A549 (cell line): ENCODE results near the gene STX19.

Experiments
- CEBPB ChIP-seq, 2 experiments: fragments of >200 bp in 1 of 2; sonication (Bioruptor Twin) in 1 of 2; formaldehyde crosslinking in 1 of 2; IDR thresholded peaks; 2 replicates each; pipeline ENCODE4 v1.6.1; 2012 to 2016
- CHD2 ChIP-seq: fragments of 150-350 bp; IDR thresholded peaks from 2 replicates; pipeline ENCODE4 v1.6.1; 2014; ENCODE audit warnings: low read length; ENCODE audit not compliant: partially characterized antibody
- EHMT2 ChIP-seq: fragments of 200-600 bp; sonication (generic); IDR thresholded peaks from 2 replicates; pipeline ENCODE4 v1.6.1; 2016; ENCODE audit warnings: antibody characterized with exemption, low read depth, mild to moderate bottlenecking, moderate library complexity
- FOSL2 ChIP-seq, 2 experiments: fragments of 450-650 bp in 1 of 2; fragments of >200 bp in 1 of 2; sonication (Bioruptor Twin) in 1 of 2; formaldehyde crosslinking; IDR thresholded peaks; 2 replicates each; pipeline versions ENCODE4 v1.5.0 to v1.6.1; 2016 to 2020; ENCODE audit warnings: mild to moderate bottlenecking in 1 of 2, moderate library complexity in 1 of 2
- HDAC2 ChIP-seq: fragments of 200-600 bp; sonication (generic); IDR thresholded peaks from 2 replicates; pipeline ENCODE4 v1.6.1; 2016
- HOXB13 ChIP-seq: fragments of 250-450 bp; sonication (Bioruptor Pico); IDR thresholded peaks from 2 replicates; pipeline ENCODE4 v1.5.0; 2020; ENCODE audit warnings: low read depth, mild to moderate bottlenecking, moderate library complexity
- JUN ChIP-seq, 2 experiments: fragments of >200 bp; sonication (Bioruptor Twin); formaldehyde crosslinking; IDR thresholded peaks; 2 replicates in 1 of 2; 3 replicates in 1 of 2; pipeline ENCODE4 v1.6.1; 2016 to 2017
- JUNB ChIP-seq: fragments of >200 bp; sonication (Bioruptor Twin); formaldehyde crosslinking; IDR thresholded peaks from 2 replicates; pipeline ENCODE4 v1.6.1; 2016
- MAFK ChIP-seq: fragments of 450-650 bp; IDR thresholded peaks from 2 replicates; pipeline ENCODE4 v1.6.1; 2014; ENCODE audit not compliant: partially characterized antibody
- POLR2A ChIP-seq: IDR thresholded peaks from 2 replicates; pipeline ENCODE4 v1.6.1; 2012; ENCODE audit warnings: mild to moderate bottlenecking, low read length
- RFX5 ChIP-seq: fragments of 450-650 bp; IDR thresholded peaks from 2 replicates; pipeline ENCODE4 v1.7.1; 2014; ENCODE audit warnings: antibody characterized with exemption, mild to moderate bottlenecking, moderate library complexity
- TF ChIP-seq, protein P1 (sequence below): IDR thresholded peaks from 2 replicates; pipeline ENCODE4 v1.6.1; 2012
- TF ChIP-seq, protein P2 (sequence below): fragments of >200 bp; sonication (Bioruptor Twin); formaldehyde crosslinking; IDR thresholded peaks from 3 replicates; pipeline ENCODE4 v1.5.1; 2016
- TF ChIP-seq, protein P3 (sequence below): fragments of 200-600 bp; sonication (generic); IDR thresholded peaks from 2 replicates; pipeline ENCODE4 v1.6.1; 2016; ENCODE audit warnings: antibody characterized with exemption, mild to moderate bottlenecking, moderate library complexity

- TF ChIP-seq POLR2A = peak; percentile 91
- no peak for TF ChIP-seq CEBPB (IDR thresholded peaks at IDR 0.05)
- TF ChIP-seq JUN (IDR thresholded peaks at IDR 0.05) = peak; percentile 35 to 79; a peak in 3 of 5 replicates
- TF ChIP-seq MAFK = no peak
- no peak for TF ChIP-seq EHMT2
- no peak for TF ChIP-seq HOXB13 (CRISPR knock-in tag)
- TF ChIP-seq, protein P1, sequence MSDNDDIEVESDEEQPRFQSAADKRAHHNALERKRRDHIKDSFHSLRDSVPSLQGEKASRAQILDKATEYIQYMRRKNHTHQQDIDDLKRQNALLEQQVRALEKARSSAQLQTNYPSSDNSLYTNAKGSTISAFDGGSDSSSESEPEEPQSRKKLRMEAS = peak; percentile 43; the same call in 1 of the 2 replicates
- TF ChIP-seq FOSL2 (IDR thresholded peaks at IDR 0.05) = no peak
- no peak for TF ChIP-seq FOSL2 (CRISPR knock-in tag; IDR thresholded peaks at IDR 0.05)
- peak; percentile 74; the same call in 1 of the 2 replicates for TF ChIP-seq RFX5
- TF ChIP-seq, protein P2, sequence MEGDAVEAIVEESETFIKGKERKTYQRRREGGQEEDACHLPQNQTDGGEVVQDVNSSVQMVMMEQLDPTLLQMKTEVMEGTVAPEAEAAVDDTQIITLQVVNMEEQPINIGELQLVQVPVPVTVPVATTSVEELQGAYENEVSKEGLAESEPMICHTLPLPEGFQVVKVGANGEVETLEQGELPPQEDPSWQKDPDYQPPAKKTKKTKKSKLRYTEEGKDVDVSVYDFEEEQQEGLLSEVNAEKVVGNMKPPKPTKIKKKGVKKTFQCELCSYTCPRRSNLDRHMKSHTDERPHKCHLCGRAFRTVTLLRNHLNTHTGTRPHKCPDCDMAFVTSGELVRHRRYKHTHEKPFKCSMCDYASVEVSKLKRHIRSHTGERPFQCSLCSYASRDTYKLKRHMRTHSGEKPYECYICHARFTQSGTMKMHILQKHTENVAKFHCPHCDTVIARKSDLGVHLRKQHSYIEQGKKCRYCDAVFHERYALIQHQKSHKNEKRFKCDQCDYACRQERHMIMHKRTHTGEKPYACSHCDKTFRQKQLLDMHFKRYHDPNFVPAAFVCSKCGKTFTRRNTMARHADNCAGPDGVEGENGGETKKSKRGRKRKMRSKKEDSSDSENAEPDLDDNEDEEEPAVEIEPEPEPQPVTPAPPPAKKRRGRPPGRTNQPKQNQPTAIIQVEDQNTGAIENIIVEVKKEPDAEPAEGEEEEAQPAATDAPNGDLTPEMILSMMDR = no peak
- TF ChIP-seq, protein P3, sequence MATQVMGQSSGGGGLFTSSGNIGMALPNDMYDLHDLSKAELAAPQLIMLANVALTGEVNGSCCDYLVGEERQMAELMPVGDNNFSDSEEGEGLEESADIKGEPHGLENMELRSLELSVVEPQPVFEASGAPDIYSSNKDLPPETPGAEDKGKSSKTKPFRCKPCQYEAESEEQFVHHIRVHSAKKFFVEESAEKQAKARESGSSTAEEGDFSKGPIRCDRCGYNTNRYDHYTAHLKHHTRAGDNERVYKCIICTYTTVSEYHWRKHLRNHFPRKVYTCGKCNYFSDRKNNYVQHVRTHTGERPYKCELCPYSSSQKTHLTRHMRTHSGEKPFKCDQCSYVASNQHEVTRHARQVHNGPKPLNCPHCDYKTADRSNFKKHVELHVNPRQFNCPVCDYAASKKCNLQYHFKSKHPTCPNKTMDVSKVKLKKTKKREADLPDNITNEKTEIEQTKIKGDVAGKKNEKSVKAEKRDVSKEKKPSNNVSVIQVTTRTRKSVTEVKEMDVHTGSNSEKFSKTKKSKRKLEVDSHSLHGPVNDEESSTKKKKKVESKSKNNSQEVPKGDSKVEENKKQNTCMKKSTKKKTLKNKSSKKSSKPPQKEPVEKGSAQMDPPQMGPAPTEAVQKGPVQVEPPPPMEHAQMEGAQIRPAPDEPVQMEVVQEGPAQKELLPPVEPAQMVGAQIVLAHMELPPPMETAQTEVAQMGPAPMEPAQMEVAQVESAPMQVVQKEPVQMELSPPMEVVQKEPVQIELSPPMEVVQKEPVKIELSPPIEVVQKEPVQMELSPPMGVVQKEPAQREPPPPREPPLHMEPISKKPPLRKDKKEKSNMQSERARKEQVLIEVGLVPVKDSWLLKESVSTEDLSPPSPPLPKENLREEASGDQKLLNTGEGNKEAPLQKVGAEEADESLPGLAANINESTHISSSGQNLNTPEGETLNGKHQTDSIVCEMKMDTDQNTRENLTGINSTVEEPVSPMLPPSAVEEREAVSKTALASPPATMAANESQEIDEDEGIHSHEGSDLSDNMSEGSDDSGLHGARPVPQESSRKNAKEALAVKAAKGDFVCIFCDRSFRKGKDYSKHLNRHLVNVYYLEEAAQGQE = no peak
- no peak for TF ChIP-seq CHD2
- no peak for TF ChIP-seq HDAC2
- no peak for TF ChIP-seq JUNB
Observed at GRCh38 chr3:93979850-93980676, 48.3 kb downstream of the STX19 start, which contains the start of gene ARL13B.
